ENCODE data around the gene HSPH1.
"Not testable (repeated sequence)": the region's sequence is repeated elsewhere in the genome, so short reads cannot be mapped to it uniquely, and the experiment has no call there.

Gene HSPH1

GRCh38 chr13:31131470-31131961 lies 30.2 kb downstream of the HSPH1 start:
- DNase-seq (ENCODE audit: low spot score) = no peak

- DNase-seq (ENCODE audit: low spot score) = no peak
Measured at GRCh38 chr13:31129419-31129818, 32.3 kb downstream of the HSPH1 start.

- DNase-seq (ENCODE audit: low spot score) = no peak
Measured at GRCh38 chr13:31124204-31124603, 37.5 kb downstream of the HSPH1 start.

GRCh38 chr13:31122544-31123260 lies 39.0 kb downstream of the HSPH1 start:
- no peak for DNase-seq (ENCODE audit: low spot score)

GRCh38 chr13:31122143-31122542 lies 39.6 kb downstream of the HSPH1 start:
- no peak for DNase-seq (ENCODE audit: low spot score)

- DNase-seq (ENCODE audit: low spot score) = no peak
Measured at GRCh38 chr13:31121379-31122140, 40.1 kb downstream of the HSPH1 start.

- no peak for DNase-seq (ENCODE audit: low spot score)
Measured at GRCh38 chr13:31119966-31120700, 41.6 kb downstream of the HSPH1 start.

GRCh38 chr13:31119526-31119925 lies 42.2 kb downstream of the HSPH1 start:
- no peak for DNase-seq (ENCODE audit: low spot score)

GRCh38 chr13:31116224-31116623 lies 45.5 kb downstream of the HSPH1 start:
- DNase-seq (ENCODE audit: low spot score) = no peak

GRCh38 chr13:31115616-31116015 lies 46.1 kb downstream of the HSPH1 start:
- no peak for DNase-seq (ENCODE audit: low spot score)

- no peak for DNase-seq (ENCODE audit: low spot score)
Measured at GRCh38 chr13:31114641-31115040, 47.1 kb downstream of the HSPH1 start.

GRCh38 chr13:31111136-31111535 lies 50.6 kb downstream of the HSPH1 start:
- DNase-seq (ENCODE audit: low spot score) = no peak

- no peak for DNase-seq (ENCODE audit: low spot score)
Measured at GRCh38 chr13:31110617-31111016, 51.1 kb downstream of the HSPH1 start.

GRCh38 chr13:31110169-31110568 lies 51.5 kb downstream of the HSPH1 start:
- no peak for DNase-seq (ENCODE audit: low spot score)

- DNase-seq (ENCODE audit: low spot score) = no peak
Measured at GRCh38 chr13:31107109-31107508, 54.6 kb downstream of the HSPH1 start.

GRCh38 chr13:31105856-31106255 lies 55.8 kb downstream of the HSPH1 start:
- DNase-seq (ENCODE audit: low spot score) = no peak

GRCh38 chr13:31105020-31105795 lies 56.5 kb downstream of the HSPH1 start:
- DNase-seq (ENCODE audit: low spot score) = no peak

GRCh38 chr13:31102905-31103304 lies 58.8 kb downstream of the HSPH1 start:
- no peak for DNase-seq (ENCODE audit: low spot score)

- no peak for DNase-seq (ENCODE audit: low spot score)
Measured at GRCh38 chr13:31101472-31102170, 60.1 kb downstream of the HSPH1 start.

- DNase-seq (ENCODE audit: low spot score) = no peak
Measured at GRCh38 chr13:31100721-31101120, 61.0 kb downstream of the HSPH1 start.

- not testable (repeated sequence) for DNase-seq (ENCODE audit: low spot score)
Measured at GRCh38 chr13:31097911-31098434, 63.7 kb downstream of the HSPH1 start.
